ENCODE data around the gene CAMSAP1.
"Not testable (repeated sequence)": the region's sequence is repeated elsewhere in the genome, so short reads cannot be mapped to it uniquely, and the experiment has no call there.

CAMSAP1 gene

GRCh38 chr9:135896205-135896604 lies 11.1 kb downstream of the CAMSAP1 start:
- DNase-seq, result no peak

GRCh38 chr9:135895202-135895848 lies 12.0 kb downstream of the CAMSAP1 start:
- peak in 1 of 3 experiments; percentile 5 for DNase-seq

DNA sequence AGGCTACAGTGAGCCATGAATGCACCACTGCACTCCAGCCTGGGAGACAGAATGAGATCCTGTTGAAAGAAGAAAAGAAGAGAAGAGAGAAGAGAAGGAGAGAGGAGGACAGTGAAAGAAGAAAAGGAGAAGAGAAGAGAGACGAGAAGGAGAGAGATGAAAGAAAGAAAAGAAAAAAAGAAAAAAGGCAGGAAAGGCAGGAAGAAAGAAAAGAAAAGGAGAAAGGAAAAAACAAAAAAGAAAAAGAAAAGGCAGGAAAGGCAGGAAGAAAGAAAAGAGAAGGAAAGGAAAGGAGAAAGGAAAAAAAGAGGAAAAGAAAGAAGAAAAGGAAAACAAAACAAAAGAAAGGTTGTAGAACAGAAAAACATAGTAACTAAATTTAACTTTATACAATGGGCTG lies 14.2 kb downstream of the CAMSAP1 start:
- DNase-seq, result no peak

DNA sequence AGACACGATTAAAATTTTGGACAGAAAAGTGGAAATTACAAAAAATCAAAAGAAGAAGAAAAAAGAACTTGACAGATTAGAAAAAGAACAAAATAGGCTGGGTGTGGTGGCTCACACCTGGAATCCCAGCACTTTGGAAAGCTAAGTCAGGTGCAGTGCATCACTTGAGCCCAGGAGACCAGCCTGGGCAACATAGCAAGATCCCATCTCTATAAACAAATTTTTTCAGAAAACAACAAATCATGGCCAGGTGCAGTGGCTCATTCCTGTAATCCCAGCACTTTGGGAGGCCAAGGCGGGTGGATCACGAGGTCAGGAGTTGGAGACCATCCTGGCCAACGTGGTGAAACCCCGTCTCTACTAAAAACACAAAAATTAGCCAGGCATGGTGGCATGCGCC lies 15.0 kb downstream of the CAMSAP1 start:
- not testable (repeated sequence) for DNase-seq

DNA sequence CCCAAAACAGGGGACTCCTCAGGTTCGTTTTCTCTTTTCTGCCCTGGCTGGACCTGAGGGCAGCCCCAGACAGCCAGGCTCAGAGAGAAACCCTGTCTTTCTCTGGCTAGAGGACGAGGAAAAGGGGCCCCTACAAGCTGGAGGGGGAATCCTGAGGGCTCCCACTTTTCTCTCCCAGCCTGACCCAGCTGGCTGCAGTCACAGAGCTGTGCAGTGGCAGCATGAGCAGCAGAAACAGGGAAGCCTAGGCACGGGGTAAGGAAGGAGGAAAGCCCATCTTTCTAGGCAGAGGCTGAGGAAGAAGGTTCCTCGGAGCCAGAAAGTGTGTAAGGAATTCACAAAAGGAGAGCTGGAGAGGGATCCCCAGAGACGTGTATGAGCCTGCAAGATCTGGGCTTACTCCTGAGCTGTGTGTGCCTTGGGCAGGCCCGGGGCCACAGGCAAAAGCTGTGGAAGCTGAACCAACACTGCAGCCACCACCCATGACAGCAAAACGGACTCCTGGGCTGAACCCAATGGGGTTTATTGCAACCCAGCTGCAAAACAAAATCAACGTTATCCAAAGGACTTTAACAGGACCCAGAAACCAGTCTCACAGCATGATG lies 16.2 kb downstream of the CAMSAP1 start:
- no peak for DNase-seq

DNA sequence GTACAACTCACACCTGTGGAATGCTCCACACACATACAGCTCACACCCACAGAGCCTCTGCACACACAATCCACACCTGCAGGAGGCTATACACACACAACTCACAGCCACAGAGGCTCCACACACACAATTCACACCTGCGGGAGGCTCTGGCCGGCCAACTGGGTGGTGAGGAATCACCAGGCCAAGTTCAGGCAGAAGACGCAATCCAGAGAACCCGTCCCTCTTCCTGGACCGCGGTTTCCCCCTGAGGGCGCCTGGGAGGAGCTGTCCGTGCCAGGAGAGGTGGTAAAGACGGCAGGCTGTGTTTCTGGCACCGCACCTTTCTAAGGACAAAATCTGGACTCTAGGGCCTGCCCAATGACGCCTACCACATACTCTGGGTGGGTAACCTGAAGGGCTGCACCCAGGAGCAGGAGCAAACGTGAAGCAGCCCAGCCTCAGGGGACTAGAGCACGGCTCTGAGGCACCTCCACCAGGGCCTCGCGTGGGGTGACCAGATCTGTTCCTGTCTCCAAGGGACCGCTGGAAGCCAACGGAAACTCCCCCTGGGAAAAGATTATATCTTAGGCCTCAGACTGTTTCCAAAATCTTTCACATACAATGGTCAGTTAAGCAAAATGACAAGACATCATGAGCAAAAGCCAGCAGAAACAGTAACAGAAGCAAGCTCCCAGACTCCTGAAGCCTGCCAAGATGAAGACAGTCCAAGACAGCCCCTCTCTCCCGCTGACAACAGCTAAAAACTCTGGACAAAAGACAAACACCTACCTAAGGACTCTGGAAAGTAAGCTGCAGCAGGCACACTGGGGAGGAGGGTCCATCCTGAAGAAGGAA lies 16.9 kb downstream of the CAMSAP1 start:
- no peak for DNase-seq

DNA sequence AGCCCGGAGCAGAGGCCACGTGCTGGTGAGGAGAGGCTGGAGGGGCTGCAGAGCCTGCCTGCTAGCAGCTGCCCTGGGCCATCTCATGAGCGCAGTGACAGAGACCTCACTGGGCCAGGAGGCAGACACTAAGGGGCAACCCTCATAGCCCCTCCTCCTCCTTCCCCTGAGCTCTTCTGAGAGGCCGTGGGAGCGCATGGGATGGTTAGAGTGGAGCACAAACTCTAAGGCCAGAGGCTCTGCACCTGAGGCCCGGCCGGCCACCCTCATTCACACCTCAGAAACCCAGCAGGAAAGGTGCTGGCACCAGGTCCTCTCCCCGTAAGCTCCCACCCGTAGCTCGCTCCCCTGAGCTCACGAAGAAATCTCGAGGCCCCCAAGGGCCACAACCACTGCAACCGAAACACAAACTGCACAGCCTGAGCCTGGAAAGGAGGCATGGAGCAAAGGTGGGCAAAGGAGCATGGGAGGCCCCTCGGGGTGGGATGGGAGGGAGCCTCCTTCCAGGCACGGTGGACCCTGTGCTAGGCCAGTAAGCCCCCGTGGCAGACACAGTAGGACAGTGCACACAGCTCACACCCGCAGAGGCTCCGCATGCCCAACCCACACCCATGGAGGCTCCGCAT lies 17.7 kb downstream of the CAMSAP1 start:
- no peak for DNase-seq

- DNase-seq, result peak in 2 of 3 experiments; percentile 12 to 41
Observed at GRCh38 chr9:135888766-135889394, 18.5 kb downstream of the CAMSAP1 start.

DNA sequence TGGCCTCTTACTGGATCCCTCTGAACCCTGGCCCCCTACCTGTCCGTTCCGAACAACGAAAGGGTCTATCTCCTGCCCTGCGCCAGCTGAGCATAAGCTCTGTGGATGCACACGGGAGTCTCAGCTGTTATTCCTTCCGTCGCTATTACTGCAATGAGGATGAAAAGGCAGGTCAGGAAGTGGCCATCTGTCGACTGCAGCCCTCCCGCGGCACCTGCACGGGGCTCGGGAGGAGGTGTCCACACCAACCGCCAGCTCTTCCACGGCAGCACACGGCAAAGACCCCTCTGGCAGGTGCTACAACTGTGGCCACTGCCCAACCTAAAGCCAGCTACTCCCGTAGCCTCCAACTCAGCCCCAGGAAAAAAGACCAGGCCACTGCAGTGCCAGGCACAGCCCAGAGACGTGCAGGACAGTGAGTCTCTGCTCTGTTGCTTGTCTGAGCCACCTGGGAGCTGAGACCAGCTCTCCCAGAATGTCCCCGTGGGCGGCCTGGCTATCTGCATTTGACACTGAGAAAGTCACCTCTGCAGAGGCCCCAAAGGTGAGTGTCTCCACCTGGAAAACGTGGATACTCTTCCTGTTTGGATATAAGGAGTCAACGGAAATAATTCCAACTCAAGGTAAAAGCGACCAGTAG lies 19.1 kb downstream of the CAMSAP1 start:
- no peak for DNase-seq

DNA sequence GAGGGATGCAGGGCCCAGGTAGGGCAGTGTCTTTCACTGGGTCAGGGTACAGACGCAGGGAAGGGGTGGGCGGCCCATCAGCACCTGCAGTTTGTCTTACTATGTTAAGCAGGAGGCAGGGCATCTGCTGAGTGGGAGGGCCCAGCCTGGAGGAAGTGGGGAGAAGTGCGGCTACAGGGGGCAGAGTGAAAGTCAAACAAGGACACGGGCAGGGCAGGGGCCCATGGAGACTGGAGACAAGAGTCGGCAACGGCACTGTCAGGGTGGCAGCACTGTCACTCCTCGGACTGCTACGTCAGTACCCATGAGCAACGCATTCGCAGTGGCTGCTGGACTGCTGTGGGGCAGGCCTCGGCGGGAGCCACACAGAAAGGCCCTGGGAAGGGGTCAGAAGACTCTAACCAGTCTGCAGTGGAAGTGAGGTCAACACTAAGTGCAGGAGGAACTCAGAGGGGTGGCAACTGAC lies 19.7 kb downstream of the CAMSAP1 start:
- DNase-seq, result no peak

DNA sequence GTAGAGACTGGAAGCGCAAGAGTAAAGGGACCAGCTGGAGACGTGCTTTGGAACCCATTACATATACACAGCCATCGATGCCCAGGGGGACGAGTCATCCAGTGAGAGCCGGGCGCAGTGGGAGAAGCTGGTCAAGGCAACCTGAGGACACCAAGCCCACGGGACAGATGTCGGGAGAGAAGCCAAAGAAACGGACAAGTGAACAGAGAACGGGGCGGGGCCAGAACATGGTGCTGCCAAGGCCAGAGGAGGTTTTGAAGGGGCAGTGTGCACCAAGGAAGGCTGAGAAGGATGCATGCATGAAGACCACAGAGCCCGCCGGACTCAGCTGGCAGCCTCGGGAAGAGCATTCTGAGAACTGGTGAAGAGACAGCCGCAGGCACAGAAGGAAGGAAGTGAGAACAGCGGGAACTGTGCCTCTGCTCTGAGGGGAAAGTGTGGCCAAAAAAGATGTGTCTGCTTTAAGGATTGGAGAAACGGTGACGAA lies 20.3 kb downstream of the CAMSAP1 start:
- no peak for DNase-seq

DNA sequence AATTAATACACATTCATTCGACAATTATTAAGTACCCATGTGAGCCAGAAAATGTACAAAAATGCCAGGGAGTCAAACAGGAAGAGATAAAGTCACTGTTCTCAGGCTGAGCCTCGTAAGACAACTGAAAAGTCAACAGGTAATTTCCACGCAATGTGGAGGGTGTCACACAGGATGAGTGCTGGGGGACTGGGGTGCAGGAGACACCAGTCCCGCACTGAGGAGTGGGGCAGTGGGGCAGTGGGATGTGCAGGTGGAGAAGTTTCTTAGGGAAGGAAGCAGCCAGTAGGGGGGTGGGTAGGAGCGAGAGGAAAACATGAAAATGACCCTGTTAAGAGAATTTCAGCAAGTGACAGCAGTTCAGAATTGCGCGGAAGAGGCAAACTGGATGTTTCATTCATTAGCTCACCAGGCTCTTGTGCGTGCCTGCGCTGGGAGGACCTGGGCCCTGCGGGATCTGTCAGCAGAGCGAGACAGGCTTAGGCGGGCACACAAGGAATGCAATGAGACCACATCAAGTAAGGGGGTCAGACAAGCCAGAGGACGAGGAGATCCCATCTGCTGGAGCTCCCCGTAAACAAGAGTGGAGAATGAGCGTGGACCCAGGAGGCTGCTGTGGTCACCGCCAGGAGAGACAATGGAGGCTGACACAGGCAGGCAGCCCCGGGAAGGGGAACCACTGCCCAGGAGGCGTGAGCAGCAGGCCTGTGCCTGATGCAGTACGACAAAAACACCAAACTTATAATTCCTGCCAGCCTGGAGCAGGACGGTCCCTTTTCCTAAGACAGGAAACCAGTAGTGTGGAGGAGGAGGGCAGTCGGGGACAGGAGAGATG lies 21.0 kb downstream of the CAMSAP1 start:
- DNase-seq, result no peak

- no peak for DNase-seq
Observed at GRCh38 chr9:135885100-135885853, 22.1 kb downstream of the CAMSAP1 start.

DNA sequence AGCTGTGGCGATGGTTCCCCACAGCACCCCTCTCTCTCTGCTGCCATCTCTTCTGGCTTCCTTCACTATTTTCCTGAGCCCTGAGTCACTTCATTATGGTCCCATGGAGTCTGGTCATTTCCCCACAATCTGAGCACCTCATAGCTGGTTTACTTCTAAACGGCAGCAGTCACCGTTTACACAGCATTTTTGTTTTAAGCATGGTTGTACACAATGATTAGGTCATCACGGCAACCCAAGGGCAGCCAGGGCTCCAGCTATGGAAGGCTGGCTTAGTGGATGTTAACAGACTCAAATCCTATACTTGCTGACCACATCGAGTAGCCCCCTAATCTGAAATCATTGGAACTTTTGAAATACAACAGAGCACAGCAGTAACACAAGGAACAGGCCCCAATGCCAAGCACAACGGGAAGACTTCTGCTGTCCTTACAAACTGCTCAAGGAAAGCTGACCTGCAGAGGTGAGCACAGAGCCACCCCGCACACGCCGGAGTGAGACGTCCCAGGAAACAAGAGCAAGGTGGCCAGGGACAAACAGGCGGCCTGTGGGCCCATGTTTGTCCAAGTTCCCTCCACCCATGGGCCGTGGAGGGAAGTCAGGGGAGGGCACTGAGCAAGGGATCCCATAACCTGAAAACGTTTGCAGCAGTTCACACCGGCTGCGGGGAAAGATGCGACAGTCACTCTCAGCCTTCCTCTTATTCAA lies 22.9 kb downstream of the CAMSAP1 start:
- no peak for DNase-seq

DNA sequence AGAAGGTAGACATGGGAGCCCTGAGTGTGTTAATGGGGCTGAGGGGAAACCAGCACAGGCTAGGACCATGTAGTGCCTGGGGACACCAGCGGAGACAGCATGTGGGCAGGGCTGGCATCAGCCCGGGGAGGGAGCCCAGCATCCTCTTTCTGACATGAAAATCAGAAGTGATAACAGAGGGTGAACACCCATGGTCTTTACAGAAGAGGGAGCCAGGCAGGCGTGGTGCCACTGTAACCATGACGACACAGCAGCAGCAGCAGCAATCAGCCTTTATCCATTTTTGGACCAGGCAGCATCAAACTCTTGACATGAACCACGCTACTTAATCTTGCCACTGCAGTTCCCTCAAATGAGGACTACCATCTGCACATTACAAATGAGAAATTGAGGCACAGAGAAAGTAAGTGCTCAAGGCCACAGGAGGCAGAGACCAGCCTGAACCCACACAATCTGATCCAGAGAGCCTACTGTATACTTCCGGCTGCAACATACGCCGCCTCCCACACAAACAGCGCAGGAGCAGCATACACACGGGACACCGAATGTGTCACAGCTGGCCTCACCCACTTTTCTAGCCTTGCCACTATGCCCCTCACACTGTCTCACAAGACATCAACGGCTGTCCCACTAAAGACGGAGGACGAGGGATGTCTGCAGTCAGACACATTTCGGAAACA lies 23.8 kb downstream of the CAMSAP1 start:
- DNase-seq, result peak in 1 of 3 experiments; percentile 27

GRCh38 chr9:135882011-135882410 lies 25.3 kb downstream of the CAMSAP1 start:
- DNase-seq, result no peak

DNA sequence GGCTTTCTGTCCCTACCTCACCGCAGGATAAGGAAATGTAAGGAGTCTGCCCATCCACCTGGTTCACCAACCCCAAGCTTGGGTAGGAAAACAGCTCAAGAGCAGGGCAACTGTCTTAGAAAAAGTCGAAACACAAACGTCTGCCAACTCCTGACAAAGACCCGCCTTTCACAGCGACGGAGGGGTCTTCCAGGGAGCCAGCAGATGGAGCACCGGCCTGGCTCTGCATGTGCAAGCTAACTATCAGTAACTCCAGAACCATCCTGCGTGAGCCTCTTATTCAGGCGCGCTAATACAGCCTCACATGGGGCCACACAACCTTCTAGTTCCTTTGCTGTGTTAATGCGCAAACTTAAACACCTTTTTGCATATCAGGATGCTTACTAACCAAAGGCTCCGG lies 26.9 kb downstream of the CAMSAP1 start:
- no peak for DNase-seq

GRCh38 chr9:135879619-135880018 lies 27.7 kb downstream of the CAMSAP1 start:
- no peak for DNase-seq

DNA sequence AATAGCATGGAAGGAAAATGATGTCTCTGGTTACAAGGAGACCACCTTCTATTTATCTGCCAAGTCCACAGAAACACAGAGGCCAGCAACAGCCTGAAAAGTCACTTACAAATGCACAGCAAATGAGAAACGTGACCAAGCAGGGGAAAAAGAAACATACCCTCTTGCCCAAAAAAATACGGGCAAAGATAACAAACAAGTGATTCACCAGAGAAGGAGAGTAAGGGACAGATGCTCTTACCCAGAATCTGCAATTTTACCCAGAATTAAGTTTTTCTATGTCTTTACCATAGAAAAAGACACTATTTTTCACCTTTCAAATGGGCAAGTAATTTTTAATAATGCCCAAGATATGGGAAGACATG lies 28.1 kb downstream of the CAMSAP1 start:
- DNase-seq, result no peak
